ENCODE measurements around the gene LPCAT3. TPM values are rescaled to one million over a fixed set of nuclear protein-coding genes. Genes with fewer than 3 reads are reported as not detected.
A peak's percentile ranks its signal among the peaks of the same experiment; 100 is the strongest.

The LPCAT3 gene
- polyA plus RNA-seq, 1 donor (not counting 4 experiments of a cell fraction or from before 2014, with no cell fraction given), result 69.1 TPM

GRCh38 chr12:6943722-6944380, 74.4 kb downstream of the LPCAT3 start, which contains the start of the genes C12orf57 and RNU7-1:
TSS of gene C12orf57 (plus strand) at chr12:6944022. CDS start at chr12:6944122, 100 bp downstream.
TSS of gene RNU7-1 (plus strand) at chr12:6943816.
- dilution Hi-C loops (cut with MboI; ENCODE audit: extremely low pct_ligation_motif_present, low sequenced_read_pairs), result no loop called here
- FAIRE-seq (no peak), DNase-seq (ENCODE audit: low read depth, low spot score) (no peak)
- peak within 1 kb of the TSS; percentile 42 to 74 (median 56) for H3K4me3 ChIP-seq (ENCODE audit: control insufficient read depth in 2 of 3, extremely low read depth in 1 of 3, insufficient read depth in 2 of 3, low read depth in 1 of 3, low read length in 3 of 3)
- H3K4me2 ChIP-seq (ENCODE audit: control insufficient read depth, extremely low read depth, insufficient read depth, low read depth, low read length), result peak within 1 kb of the TSS; percentile 95
- H3K9me1 ChIP-seq (ENCODE audit: control insufficient read depth, extremely low read depth, insufficient read depth, low read length), result no peaks in the 10 kb centered on the region
- peaks cover 10 to 16% of the 10 kb centered on the region in 2 experiments for H3K36me3 ChIP-seq (ENCODE audit: control insufficient read depth in 2 of 2, extremely low read depth in 1 of 2, insufficient read depth in 2 of 2, low read length in 2 of 2)
- H3K27me3 ChIP-seq (ENCODE audit: control insufficient read depth, extremely low read depth, insufficient read depth, low read length), result no peaks in the 10 kb centered on the region
- no peaks in the 10 kb centered on the region for H4K20me1 ChIP-seq (ENCODE audit: control insufficient read depth, extremely low read depth, insufficient read depth, low read length)
- peak within 1 kb of the TSS; percentile 100 for H3K27ac ChIP-seq (ENCODE audit: control insufficient read depth, insufficient read depth, low read length)
- peak within 1 kb of the TSS; percentile 68 for H2AFZ ChIP-seq (ENCODE audit: control insufficient read depth, low read length)
- peaks cover 27% of the 10 kb centered on the region for H3K4me1 ChIP-seq (ENCODE audit: control insufficient read depth, extremely low read depth, insufficient read depth, low read length)
- no peak for TF ChIP-seq EZH2 (IDR thresholded peaks at IDR 0.05; ENCODE audit: low read length)
- no peak for TF ChIP-seq CTCF (optimal IDR thresholded peaks at IDR 0.05 in 1 of 3, IDR thresholded peaks at IDR 0.05 in 1 of 3, conservative IDR thresholded peaks at IDR 0.05 in 1 of 3; ENCODE audit: extremely low read depth in 1 of 3, insufficient read depth in 2 of 3, low read length in 3 of 3)
- peaks cover 6% of the 10 kb centered on the region for H3K79me2 ChIP-seq (ENCODE audit: control insufficient read depth, insufficient read depth, low read length)
- no peaks in the 10 kb centered on the region for H3K9me3 ChIP-seq (ENCODE audit: control insufficient read depth, low read depth, low read length)
- peak within 1 kb of the TSS; percentile 87 for H3K9ac ChIP-seq (ENCODE audit: control insufficient read depth, extremely low read depth, insufficient read depth, low read length)

- peaks cover 10 to 21% of the 10 kb centered on the region in 2 experiments for H3K36me3 ChIP-seq (ENCODE audit: control insufficient read depth in 2 of 2, extremely low read depth in 1 of 2, insufficient read depth in 2 of 2, low read length in 2 of 2)
- no peak for DNase-seq (ENCODE audit: low read depth, low spot score)
- H2AFZ ChIP-seq (ENCODE audit: control insufficient read depth, low read length), result peak overlapping the region; percentile 68
- H3K9me1 ChIP-seq (ENCODE audit: control insufficient read depth, extremely low read depth, insufficient read depth, low read length), result no peaks in the 10 kb centered on the region
- peak overlapping the region; percentile 100 for H3K27ac ChIP-seq (ENCODE audit: control insufficient read depth, insufficient read depth, low read length)
- peak overlapping the region; percentile 95 for H3K4me2 ChIP-seq (ENCODE audit: control insufficient read depth, extremely low read depth, insufficient read depth, low read depth, low read length)
- peaks cover 6% of the 10 kb centered on the region for H3K79me2 ChIP-seq (ENCODE audit: control insufficient read depth, insufficient read depth, low read length)
- H3K27me3 ChIP-seq (ENCODE audit: control insufficient read depth, extremely low read depth, insufficient read depth, low read length), result no peaks in the 10 kb centered on the region
- H3K4me1 ChIP-seq (ENCODE audit: control insufficient read depth, extremely low read depth, insufficient read depth, low read length), result peaks cover 29% of the 10 kb centered on the region
- peak overlapping the region; percentile 87 for H3K9ac ChIP-seq (ENCODE audit: control insufficient read depth, extremely low read depth, insufficient read depth, low read length)
- dilution Hi-C loops (cut with MboI; ENCODE audit: extremely low pct_ligation_motif_present, low sequenced_read_pairs), result no loop called here
- no peaks in the 10 kb centered on the region for H3K9me3 ChIP-seq (ENCODE audit: control insufficient read depth, low read depth, low read length)
- TF ChIP-seq CTCF (optimal IDR thresholded peaks at IDR 0.05 in 1 of 3, IDR thresholded peaks at IDR 0.05 in 1 of 3, conservative IDR thresholded peaks at IDR 0.05 in 1 of 3; ENCODE audit: extremely low read depth in 1 of 3, insufficient read depth in 2 of 3, low read length in 3 of 3) (no peak), EZH2 (IDR thresholded peaks at IDR 0.05; ENCODE audit: low read length) (no peak)
- H4K20me1 ChIP-seq (ENCODE audit: control insufficient read depth, extremely low read depth, insufficient read depth, low read length), result no peaks in the 10 kb centered on the region
- peak overlapping the region in 2 of 3 experiments; percentile 44 to 56 for H3K4me3 ChIP-seq (ENCODE audit: control insufficient read depth in 2 of 3, extremely low read depth in 1 of 3, insufficient read depth in 2 of 3, low read depth in 1 of 3, low read length in 3 of 3)
- FAIRE-seq, result no peak
Measured at GRCh38 chr12:6943389-6943721, 74.9 kb downstream of the LPCAT3 start.
